NCI-H2081 (cell line): ENCODE results near the gene DOCK3.
"Not testable (repeated sequence)": the region's sequence is repeated elsewhere in the genome, so short reads cannot be mapped to it uniquely, and the experiment has no call there.

Experiments
- DNase-seq, 2 experiments: peaks; one replicate each; lab custom pipeline; 2025; lab: John Stamatoyannopoulos, UW

The DOCK3 gene

GRCh38 chr3:51368276-51368675 lies 693.5 kb downstream of the DOCK3 start:
- not testable (repeated sequence) for DNase-seq

- peak in 1 of 2 experiments; percentile 39 for DNase-seq
These were observed 697.3 kb downstream of the DOCK3 start for GRCh38 chr3:51371943-51372557.

- DNase-seq: no peak
These were observed 699.1 kb downstream of the DOCK3 start for GRCh38 chr3:51373658-51374421.

DNA sequence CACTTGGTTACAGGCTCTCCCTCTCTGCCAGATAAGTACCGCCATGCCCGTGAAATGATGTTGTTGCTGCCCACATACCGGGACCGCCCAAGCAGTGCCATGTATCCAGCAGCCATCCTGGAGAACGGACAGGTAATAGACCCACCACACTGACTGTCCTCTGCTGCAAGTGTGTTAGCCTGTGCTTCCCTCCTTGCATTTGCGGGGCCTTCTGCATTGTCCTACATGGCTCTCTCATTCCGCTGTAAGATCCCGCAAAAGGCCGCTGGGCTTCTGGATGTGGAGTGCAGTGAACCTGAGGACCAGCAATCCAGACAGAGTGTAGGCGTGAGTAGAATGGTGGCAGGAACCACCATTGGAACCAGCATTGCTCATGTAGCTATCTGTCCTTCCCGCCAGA lies 699.7 kb downstream of the DOCK3 start:
- DNase-seq: no peak

DNA sequence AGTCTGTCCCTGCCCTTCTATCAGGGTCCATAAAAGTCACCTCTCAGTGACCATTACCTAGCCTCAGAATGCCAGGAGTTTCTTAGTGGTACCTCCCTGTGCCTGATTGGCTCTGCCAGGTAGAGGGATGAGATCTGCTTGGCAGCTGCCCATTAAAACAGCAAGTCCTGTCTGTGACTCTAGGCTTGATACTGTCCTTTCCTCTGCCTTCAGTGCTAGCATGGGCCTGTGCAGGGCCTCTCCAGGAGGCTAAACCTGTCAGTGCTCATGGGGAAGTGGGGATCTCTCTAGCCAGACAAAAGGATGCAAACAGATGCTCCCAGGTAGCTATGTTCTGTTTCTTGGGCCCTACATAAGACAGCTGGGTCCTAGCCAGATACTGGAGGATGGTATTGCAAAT lies 700.4 kb downstream of the DOCK3 start:
- no peak for DNase-seq

DNA sequence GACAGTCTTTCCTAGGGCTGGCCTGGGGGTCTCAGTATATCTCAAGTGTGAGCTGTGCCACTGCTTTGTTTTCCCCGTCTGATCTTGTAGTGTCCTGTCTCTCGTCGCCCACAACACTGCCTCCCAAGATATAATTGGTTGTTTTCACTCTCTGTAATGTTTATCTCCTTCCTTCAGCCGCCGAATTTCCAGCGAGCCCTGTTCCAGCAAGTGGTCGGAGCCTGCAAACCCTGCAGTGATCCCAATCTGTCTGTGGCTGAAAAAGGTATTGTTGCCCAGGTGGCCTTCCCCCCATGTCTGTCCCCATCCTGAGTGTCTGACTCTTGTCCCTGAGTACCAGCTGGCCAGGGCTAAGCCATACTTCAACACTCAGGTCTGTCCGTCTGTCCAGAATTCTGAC lies 700.8 kb downstream of the DOCK3 start:
- DNase-seq: no peak

GRCh38 chr3:51378065-51378464 lies 703.3 kb downstream of the DOCK3 start:
- no peak for DNase-seq

GRCh38 chr3:51378726-51379125 lies 704.0 kb downstream of the DOCK3 start:
- DNase-seq: no peak

GRCh38 chr3:51379301-51379700 lies 704.6 kb downstream of the DOCK3 start:
- no peak for DNase-seq

GRCh38 chr3:51379746-51380455 lies 705.2 kb downstream of the DOCK3 start:
- DNase-seq: no peak

GRCh38 chr3:51380601-51381332 lies 706.0 kb downstream of the DOCK3 start:
- DNase-seq: no peak

- DNase-seq: no peak
These were observed 706.6 kb downstream of the DOCK3 start for GRCh38 chr3:51381333-51381705.

DNA sequence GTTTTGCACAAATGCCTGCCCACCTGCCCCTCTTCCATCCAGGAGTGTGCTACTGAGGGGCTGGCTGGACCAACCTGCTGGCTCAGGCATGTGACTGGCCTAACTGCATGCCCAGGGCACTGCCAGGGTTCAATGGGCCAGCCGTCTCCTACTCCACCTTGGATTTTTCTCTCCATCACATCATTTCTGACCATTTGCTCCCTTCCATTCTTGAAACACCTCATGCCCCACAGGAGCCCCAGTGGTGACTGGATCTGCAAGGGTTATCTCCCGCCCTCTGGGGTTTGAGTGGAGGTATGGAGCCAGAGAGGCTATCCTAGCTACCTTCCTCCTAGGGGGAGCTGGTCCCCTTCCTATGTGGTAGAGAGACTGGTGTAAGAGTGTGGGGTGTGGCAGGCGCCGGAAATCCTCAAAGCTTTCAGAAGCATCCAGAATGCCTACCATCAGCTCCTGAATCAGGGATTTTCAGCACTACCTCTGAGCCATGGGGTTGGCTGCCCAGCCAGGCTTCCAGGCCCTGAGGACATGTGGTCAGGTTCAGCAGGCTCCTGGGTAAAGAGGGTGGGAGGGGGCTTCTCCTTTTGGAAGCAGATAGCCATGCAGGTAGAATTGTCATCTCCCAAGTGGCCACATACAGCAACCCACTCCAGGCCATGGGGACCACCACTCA lies 707.5 kb downstream of the DOCK3 start:
- no peak for DNase-seq

GRCh38 chr3:51382947-51383578 lies 708.3 kb downstream of the DOCK3 start:
- no peak for DNase-seq

GRCh38 chr3:51384055-51384725 lies 709.5 kb downstream of the DOCK3 start:
- no peak for DNase-seq

DNA sequence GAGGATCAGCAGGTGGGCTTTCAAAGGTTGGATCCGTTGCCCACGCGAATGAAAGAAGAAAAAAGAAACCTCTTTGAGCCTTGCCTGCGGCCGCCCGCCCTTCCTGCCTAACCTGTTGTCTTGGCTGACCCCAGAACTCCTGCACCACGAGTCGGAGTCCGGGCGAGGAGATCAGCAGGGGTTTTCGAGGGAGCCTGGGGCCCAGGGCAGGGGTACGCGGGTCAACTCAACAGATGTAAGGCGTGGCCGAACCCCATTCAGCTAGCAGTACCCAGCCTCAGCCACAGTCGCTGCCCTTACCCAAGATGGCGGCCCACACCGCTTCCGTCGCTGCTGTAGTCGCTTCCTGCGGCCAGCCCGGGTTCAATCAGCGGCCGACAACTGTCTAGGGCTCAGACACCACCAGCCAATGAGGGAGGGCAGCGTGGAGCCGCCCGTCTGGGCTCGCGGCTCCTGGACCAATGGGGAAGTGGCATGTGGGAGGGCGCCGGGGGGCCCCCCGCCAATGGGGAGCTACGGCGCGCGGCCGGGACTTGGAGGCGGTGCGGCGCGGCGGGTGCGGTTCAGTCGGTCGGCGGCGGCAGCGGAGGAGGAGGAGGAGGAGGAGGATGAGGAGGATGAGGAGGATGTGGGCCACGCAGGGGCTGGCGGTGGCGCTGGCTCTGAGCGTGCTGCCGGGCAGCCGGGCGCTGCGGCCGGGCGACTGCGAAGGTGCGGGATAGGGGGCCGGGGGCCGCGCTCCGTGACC lies 710.2 kb downstream of the DOCK3 start, which contains the start of gene MANF:
Gene MANF (plus strand): TSS at position 566 of the 748 bp plus-strand sequence. CDS start 52 bp downstream, at position 618.
- DNase-seq: peak; percentile 88 to 95

- DNase-seq: no peak
These were observed 710.9 kb downstream of the DOCK3 start for GRCh38 chr3:51385621-51386091.

DNA sequence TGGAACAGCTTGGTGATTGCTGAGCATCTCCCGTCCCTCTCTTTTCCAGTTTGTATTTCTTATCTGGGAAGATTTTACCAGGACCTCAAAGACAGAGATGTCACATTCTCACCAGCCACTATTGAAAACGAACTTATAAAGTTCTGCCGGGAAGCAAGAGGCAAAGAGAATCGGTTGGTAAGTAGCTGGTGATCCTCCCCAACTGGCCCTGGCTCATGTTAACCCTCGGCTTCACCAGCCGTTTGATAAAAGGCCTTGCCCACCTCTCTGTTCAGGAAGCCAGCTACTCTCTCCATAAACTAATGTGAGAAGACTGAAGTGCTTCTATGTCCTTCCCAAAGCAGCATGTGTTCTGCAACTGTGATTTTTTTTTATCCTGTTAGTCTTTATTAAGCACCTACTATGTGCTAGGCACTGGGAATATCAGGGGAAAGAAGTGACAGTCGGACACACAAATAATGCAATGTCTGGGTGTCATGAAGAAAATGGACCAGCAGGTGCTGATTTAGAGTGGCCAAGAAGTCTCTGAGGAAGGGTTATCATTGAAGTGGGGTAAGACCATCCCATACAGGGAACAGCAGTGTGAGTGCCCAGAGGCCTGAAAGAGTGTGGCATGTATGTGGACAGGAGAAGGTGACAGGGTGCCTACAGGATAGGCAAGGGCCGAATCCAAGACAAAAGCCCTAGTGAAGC lies 711.6 kb downstream of the DOCK3 start:
- DNase-seq: no peak

DNA sequence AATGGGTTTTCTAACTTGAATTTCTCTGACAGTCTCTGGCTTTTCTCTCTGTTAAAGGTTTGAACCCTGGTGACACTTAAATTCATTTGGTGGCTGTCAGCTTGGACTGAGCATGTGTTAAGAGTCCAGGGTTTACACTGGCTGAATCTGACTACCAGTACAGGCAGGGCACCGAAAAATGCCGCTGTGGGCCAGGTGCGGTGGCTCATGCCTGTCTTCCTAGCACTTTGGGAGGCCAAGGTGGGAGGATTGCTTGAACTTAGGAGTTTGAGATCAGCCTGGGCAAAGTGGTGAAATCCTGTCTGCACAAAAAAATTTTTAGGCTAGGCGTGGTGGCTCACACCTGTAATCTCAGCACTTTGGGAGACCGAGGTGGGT lies 712.1 kb downstream of the DOCK3 start:
- no peak for DNase-seq
